Right kidney (tissue), 9 donors: Measurements from ENCODE around the gene SPATA45.
"Not testable (repeated sequence)": the region's sequence is repeated elsewhere in the genome, so short reads cannot be mapped to it uniquely, and the experiment has no call there.

Experiments used
- DNase-seq: peaks from one replicate; pipeline ENCODE4 v3.0.0-alpha.2; 2016
- long read RNA-seq, 8 donors: transcript quantifications; one replicate each; lab custom pipeline, GENCODE V29; 2026

The SPATA45 gene
- long read RNA-seq, donor 1 = 0 reads
- long read RNA-seq, donor 2 = 0 reads
- long read RNA-seq, donor 3 = 0 reads
- long read RNA-seq, donor 4 = 0 reads
- long read RNA-seq, donor 5 = 0 reads
- long read RNA-seq, donor 6 = 0 reads
- long read RNA-seq, donor 7 = 0 reads
- long read RNA-seq, donor 8 = 0 reads

DNA sequence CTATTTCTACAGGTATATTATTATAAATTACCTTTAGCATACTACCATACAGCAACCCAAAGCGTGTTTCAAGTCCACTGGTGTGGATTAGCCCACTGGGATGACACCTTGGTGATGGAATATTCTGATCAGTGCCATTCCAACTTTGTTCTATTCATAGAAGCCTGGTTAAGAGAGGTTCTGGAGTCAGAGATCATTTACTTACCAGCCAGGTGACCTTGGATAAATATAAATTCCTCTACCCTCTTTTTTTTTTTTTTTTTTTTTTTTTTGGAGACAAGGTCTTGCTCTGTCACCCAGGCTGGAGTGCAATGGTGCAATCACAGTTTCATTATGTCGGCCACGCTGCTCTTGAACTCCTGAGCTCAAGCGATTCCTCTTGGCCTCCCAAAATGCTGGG is at the start of gene SPATA45:
SPATA45 (minus strand) TSS at position 101 of the 400 bp plus-strand sequence. CDS start 11,500 bp downstream, outside the sequence.
- no peak for DNase-seq

DNA sequence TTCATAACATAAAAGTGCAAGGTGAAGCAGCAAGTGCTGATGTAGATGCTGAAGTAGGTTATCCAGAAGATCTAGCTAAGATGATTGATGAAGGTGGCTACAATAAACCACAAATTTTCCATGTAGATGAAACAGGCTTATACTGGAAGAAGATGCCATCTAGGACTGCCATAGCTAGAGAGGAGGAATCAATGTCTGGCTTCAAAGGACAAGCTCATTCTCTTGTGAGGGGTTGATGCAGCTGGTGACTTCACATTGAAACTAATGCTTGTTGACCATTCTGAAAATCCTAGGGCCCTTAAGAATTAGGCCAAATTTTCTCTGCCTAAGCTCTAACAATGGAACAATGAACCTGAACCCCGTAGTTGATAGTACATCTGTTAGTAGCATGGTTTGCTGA is 44.7 kb upstream of the SPATA45 start:
- no peak for DNase-seq

DNA sequence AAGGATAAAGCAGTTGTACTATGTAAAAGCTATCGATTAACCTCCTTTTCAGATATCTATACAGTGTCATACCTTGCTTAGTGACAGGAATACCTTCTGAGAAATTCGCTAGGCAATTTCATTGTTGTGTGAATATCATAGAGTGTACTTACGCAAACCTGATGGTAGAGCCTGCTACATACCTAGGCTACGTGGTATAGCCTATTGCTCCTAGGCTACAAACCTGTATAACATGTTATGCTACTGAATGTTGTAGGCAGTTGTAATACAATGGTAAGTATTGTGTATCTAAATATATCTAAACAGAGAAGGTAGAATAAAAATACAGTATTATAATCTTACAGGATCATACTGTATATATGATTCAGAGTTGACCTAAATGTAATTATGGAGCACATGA is 37.1 kb upstream of the SPATA45 start:
- DNase-seq = no peak

DNA sequence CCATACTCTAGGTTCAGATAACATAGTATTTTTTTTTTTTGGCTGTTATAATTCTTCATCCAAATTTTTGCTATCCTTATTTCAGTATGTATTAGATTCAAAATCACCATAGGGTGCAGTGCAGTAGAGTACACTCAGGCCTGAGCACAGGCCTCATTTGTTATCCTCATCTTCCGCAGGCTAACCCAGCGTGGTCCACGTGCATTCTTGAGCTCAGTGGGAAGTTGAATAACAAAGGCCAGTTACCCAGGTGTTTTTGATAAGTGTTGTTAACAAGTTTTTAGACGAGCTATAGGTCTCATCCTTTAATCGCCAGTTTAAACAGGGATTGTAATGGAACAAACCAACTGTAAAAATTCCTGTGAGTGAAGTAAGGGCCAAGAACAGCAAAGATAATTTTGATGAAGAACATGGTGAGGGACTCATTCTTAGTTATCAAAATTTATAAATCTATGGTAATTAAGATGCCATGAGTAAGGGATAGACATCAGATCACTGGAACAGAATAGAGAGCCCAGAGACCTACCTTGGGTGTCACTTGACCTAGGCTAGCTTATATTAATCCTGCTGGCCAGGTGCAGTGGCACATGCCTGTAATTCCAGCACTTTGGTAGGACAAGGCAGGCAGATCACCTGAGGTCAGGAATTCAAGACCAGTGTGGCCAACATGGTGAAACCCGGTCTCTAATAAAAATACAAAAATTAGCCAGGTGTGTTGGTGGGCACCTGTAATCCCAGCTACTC is 32.7 kb upstream of the SPATA45 start:
- DNase-seq = no peak

DNA sequence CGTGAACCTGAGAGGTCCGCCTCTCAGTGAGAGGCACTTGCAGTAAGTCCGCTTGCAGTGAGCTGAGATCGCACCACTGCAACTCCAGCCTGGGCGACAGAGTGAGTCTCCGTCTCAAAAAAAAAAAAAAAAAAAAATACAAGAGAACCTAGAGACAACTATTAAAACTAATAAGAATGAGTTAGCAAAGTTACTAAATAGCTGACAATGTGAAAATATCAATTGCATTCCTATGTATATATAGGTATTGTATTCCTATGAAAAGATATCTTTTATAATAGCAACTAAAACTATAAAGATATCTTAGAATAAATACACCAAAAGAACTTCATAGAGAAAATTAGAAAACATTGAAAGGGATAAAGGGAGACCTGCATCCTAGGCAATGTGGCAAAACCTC is 31.0 kb upstream of the SPATA45 start:
- no peak for DNase-seq

DNA sequence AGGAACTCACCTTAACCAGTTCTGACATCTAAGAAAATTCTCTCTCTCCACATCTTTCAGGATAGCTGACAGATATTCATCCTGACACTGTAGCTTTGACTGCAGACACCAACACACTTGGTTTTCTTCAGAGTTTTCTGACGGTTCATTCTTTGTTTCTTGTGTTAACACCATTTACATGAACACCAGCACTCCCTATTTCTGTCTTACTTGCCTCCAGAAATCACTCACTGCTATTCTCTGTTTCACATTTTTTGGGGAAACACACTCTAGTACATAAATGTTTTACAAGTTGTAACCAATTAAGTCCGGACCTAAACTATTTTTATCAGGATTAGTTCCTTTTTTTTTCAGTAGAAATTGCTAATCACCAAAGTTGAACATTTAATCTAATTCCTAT is 26.1 kb upstream of the SPATA45 start:
- DNase-seq = no peak

DNA sequence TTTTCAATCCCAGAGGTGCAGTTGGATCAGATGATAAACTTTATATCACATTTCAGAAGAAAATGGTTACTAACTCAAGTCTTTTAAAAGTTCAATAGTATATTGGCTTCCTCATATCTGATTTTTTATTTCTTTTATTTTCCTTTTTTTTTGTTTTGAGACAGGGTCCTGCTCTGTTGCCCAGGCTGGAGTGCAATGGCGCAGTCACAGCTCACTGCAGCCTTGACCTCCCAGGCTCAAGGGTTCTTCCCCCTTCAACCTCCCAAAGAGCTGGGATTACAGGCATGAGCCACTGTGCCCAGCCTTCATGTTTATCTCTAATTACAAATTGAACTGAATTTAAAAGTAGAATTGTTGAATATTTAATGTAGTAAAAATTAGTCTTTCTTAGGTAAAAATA is 24.5 kb upstream of the SPATA45 start:
- DNase-seq = no peak

DNA sequence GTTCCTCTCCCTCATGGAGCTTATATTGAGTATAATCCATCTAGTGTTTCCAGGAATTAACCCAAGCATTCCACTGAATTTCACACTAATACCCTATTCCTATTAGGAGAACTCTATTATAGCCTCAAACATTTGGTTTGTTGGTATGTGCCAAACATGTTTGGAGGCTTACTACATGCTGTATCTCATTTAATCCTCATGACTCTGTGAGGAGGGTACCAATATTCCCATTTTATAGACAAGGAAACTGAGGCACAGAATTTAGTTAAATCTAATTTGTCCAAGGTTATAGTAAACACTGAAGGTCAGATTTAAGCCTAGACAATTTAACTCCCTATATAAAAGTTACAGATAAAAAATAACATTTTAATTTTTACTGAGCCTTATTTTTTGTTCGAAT is 19.7 kb upstream of the SPATA45 start:
- no peak for DNase-seq

DNA sequence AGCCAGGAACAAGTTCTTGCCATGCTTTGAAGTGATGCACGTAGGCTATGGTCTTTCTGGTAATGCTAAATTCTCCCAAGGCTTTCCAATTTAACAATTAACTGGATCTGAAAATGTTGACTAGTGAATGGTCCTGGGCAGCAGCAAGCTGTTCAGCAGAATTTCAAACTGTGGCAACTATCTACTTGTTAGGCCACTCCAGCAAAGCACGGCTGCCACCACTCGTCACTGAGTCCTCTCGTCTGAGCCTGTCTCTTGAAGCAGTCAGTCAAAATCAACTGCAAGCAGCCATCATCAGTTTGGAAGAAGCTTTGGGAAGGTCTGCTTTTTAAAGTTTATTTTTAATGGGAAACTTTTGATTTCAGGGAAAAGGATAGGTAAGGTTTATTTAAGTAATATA is 16.8 kb upstream of the SPATA45 start:
- no peak for DNase-seq

GRCh38 chr1:212863345-212863744 is 15.9 kb upstream of the SPATA45 start:
- not testable (repeated sequence) for DNase-seq

GRCh38 chr1:212862111-212862690 is 14.8 kb upstream of the SPATA45 start:
- DNase-seq = no peak

DNA sequence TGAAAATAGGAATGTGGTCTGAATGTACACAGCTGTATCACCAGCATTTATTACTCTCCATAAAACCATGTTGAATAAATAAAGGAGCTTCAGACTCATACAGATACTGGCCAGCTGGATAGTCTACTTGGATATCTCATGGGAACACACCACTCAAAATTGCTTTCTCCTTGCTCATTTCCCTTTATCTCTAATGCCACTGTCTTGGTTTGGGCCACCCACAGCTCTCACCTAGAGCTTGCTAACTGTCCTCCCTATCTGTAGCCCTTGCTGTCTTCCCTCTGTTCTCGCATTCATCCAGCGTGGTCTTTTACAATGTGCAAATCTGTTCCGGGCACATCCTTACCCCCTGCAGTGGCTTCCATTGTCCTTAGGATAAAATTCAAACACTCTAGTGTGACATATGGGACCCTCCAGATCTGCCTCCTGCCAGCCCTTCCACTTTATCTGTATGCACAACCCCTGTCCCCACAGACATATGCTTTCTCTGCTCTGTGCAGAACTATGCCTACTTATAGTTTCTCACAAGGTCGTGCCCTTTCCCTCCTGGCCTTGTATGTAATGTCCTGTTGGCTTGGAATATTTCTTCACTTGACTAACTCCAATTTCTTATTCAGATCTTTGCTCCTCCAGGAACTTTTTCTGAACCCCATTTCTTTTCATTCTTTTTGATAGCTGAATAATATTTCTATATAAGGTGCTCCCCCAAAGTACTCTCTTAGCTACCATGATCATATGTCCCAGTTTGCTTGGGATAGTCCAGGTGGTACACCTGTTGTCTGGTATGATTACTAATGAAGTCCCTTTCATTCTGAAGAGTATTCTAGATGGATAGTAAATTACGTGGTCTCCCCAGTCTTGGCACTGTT is 13.5 kb upstream of the SPATA45 start:
- no peak for DNase-seq

GRCh38 chr1:212858461-212859265 is 11.2 kb upstream of the SPATA45 start:
- DNase-seq = peak; percentile 86

DNA sequence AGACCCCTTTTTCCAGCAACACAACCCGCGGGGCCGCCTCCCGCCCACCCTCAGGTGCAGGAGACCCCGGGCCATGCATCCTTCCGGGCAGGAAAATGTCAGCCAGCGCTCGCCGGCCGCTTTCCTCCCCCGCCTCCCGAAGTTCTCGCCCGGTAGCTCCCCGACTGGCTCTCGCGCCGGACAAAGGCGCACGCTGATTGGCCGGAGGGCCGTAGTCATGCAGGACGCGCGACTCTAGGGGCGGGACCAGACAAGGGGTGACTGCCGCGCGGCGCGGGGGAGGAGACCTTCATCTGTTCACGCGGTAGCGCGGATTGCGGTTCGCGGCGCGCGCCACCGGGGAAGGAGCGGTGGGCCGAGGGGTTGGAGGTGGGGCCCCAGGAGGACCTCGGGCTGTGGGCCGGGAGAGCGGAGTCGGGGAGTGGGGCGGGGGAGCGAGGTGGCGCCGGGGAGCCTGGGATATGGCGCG is 10.6 kb upstream of the SPATA45 start, which contains the start of gene FLVCR1:
FLVCR1 (plus strand) TSS at position 284 of the 469 bp plus-strand sequence; CDS start at position 462, 178 bp downstream.
- DNase-seq = peak; percentile 94

DNA sequence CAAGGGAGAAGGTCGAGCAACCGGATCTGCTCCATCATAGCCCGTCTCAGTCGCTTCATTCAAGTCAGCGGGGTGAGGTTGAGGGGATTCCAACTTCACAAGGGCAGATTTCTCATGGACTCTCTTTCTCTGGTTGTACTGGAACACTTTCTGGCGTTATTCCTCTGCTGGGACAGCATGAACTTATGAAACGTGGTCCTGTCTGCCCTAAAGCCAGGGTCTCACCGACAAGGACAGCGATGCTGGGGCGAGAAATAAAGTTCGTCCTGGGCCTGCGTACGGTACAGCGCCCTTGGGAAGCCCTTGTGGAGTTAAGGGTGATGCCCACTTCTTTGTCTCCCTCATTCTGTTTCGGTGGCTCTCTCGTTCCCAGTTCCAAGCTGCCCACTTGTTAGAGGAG is 9.3 kb upstream of the SPATA45 start:
- DNase-seq = no peak

- DNase-seq = no peak
Observed at GRCh38 chr1:212853658-212854057, 6.2 kb upstream of the SPATA45 start.

DNA sequence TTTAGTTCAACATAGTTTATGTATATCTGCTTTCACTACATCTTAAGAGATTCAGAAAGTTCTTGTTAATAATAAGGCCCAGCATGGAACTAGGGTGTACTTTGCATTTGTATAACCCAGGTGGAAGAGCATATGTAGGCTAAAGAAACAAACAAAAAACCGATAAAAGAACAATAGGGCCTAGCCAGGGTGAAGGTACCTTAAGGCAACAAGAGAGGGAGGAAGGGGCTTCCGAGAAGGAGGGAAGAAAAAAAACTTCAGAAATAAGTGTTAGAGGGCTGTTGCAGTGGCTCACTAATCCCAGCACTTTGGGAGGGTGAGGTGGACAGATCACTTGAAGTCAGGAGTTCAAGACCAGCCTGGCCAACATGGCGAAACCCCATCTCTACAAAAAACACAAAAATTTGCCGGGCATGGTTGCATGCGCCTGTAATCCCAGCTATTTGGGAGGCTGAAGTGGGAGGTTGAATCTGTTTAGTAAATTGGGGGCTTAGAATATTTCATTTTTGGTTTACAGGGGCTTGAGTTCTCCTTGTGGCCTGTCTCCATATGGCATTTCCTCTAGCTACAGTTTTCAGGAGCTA is 4.7 kb upstream of the SPATA45 start:
- DNase-seq = no peak

DNA sequence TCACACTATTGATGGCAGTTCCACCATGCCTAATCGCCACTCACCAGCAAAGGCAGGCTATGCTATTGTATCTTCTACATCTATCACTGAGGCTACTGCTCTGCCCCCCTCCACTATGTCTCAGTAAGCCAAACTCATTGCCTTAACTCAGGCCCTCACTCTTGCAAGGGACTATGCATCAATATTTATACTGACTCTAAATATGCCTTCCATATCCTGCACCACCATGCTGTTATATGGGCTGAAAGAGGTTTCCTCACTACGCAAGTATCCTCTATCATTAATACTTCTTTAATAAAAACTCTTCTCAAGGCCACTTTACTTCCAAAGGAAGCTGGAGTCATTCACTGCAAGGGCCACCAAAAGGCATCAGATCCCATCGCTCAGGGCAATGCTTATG is 2.9 kb downstream of the SPATA45 start:
- not testable (repeated sequence) for DNase-seq

DNA sequence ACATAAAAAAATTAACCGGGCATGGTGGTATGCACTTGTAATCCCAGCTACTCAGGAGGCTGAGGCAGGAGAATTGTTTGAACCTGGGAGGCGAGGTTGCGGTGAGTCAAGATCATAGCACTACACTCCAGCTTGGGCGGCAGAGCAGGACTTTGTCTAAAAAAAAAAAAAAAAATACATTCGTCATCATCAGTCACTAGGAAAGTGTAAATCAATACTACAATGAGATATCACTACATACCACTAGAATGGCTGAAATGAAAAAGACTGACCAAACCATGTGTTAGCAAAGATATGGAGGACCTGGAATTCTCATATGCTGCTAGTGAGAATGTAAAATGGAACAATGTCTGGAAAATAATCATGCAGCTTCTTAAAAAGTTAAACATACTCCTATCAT is 9.3 kb downstream of the SPATA45 start:
- no peak for DNase-seq

DNA sequence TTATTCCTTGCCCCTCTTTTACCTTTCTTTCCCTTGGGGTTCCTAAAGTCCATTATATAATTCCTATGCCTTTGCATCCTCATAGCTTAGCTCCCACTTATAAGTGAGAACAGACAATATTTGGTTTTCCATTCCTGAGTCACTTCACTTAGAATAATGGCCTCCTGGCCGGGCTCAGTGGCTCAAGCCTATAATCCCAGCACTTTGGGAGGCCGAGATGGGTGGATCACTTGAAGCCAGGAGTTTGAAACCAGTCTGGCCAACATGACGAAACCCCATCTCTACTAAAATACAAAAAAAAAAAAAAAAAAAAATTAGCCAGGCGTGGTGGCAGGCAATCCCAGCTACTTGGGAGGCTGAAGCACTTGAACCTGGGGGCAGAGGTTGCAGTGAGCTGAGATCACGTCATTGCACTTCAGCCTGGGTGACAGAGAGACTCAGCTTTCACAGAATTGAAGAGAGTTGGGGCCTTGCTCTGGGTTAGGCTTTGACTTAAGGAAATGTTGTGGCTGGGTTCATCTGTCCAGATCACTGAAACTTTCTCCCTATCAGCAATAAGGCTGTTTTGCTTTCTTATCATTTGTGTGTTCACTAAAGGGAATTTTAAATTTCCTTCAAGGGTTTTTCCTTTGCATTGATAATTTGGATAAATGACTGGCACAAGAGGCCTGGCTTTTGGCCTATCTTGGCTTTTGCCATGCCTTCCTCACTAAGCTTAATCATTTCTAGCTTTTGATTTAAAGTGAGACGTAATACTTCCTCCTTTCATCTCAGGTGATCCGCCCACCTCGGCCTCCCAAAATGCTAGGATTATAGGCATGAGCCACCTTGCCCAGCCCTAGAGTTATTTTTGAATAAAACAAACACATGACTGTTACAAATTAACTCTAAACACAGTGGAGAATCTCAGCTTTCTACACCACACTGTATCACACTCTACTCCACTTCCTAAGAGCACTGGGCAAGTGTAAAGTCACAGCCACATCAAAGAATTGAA is 13.9 kb downstream of the SPATA45 start:
- DNase-seq = not testable (repeated sequence)
